GM19372 (cell line): ENCODE measurements around the gene OR5AL1.
"Not testable (repeated sequence)": the region's sequence is repeated elsewhere in the genome, so short reads cannot be mapped to it uniquely, and the experiment has no call there.

Experiments
- ATAC-seq: cut with Tn5 transposase; IDR thresholded peaks from one replicate; pipeline ENCODE4 v1.9.1; 2021; ENCODE audit warnings: mild to moderate bottlenecking, low read depth, moderate library complexity; ENCODE audit not compliant: unreplicated experiment

OR5AL1 gene

GRCh38 chr11:56412396-56412795, at the start of gene OR5AL1:
Gene OR5AL1 (plus strand): TSS chr11:56412696.
- ATAC-seq, result no peak

- ATAC-seq, result no peak
These were observed 37.2 kb upstream of the OR5AL1 start, which contains the start of gene OR8U1 for GRCh38 chr11:56375324-56375723. Gene OR8U1 (plus strand): TSS chr11:56375624. CDS start chr11:56375624, 0 bp downstream.

DNA sequence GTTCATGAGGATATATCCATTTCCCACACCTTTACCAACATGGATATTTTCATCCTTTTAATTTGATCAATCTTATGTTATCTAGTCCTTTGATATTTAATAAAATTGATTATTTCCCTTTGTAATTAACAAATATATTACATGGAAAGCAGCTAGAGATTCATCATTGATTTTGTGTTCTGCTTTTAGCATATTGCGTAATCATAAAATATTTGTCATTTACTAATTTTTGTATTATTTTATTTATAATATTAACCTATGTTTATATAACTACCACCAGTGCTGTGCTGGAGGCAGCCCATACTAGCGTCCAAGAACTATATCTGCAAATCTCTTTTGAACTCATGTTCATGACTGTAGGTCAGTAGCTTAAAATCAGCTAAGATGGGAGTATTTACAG, 32.4 kb upstream of the OR5AL1 start:
- no peak for ATAC-seq

- ATAC-seq, result no peak
These were observed 18.1 kb upstream of the OR5AL1 start for GRCh38 chr11:56394381-56394780.

- ATAC-seq, result no peak
These were observed 16.4 kb upstream of the OR5AL1 start for GRCh38 chr11:56396047-56396446.

GRCh38 chr11:56401858-56402461, 10.5 kb upstream of the OR5AL1 start:
- not testable (repeated sequence) for ATAC-seq

DNA sequence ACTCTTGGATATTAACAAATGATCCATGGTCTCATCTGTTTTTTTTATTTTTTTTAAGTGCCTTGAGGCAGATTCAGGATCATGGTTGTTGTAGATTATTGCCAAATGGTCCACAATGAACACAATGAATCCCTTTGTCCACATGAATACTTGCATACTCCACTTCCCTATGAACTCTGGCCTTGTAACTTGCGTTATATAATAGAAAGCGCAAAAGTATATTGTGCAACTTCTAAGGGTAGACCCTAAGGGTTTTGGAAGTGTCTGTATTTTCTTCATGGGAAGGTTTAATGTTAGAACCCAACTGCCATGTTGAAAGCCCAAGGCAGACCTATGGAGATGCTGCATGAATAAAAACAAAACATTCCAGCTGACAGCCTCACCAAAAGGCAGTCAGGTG, 8.1 kb upstream of the OR5AL1 start:
- no peak for ATAC-seq

DNA sequence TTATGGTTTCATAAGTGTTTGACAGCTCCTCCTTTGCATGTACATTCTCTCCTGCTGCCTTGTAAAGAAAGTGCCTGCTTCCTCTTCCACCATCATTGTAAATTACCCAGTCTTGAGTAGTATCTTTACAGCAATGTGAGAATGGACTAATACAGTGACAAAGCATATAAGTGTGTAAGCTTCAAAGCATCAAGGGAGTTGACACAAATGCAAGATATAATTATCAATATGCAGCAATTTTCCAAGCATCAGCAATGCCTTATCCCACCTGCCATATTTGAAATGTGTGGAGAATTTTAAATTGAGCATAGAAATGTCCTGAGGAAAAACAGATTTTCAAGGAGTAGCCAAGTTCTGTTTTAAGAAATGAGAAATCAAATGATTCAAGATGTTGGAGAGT, 1.7 kb upstream of the OR5AL1 start:
- no peak for ATAC-seq

GRCh38 chr11:56453521-56453920, 41.0 kb downstream of the OR5AL1 start:
- no peak for ATAC-seq

DNA sequence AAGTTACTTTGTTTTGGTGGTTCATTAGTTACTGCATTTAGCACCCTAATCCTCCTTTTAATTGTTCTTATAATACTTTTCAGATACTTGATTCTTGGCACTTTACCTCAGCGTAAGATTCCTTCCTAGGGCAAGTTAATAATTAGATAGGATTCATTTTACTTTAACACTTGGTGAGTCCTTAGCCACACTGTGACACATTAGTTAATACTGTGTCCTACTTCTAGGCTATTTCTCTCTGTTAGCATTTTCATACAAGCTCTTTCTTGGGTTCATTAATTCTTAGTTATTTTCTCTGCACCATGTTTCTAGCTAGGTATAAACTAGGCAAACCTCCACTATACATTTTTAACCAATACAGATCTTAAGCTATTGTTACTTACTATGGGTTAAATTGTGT, 44.6 kb downstream of the OR5AL1 start:
- no peak for ATAC-seq
